Thoracic aorta endothelial cell (primary cell): ENCODE data around the gene GDAP2. TPM values are rescaled to one million over a fixed set of nuclear protein-coding genes. Genes with fewer than 3 reads are reported as not detected.

Experiments used
- total RNA-seq: library from RNA; depleted of rRNA; stranded (reverse); fragments of >200 nt; gene quantifications from 2 replicates; pipeline ENCODE4 v1.2.3, GENCODE V29; 2012

GDAP2 gene
- 30.7 and 34.3 TPM in 2 replicates for total RNA-seq

GRCh38 chr1:117929343-117930172 lies at the start of gene GDAP2, which contains the start of gene WDR3:
Gene GDAP2 (minus strand): TSS chr1:117929621. CDS start chr1:117920357, 9,264 bp downstream.
Gene WDR3 (plus strand): TSS chr1:117929739. CDS start chr1:117933320, 3,581 bp downstream.

Other genes with a start within 250 kb of the GDAP2 start
- 27.3 and 27.5 TPM in 2 replicates for gene WDR3, start 118 bp upstream of the GDAP2 start, total RNA-seq